ENCODE measurements around the gene CHAF1B.

The CHAF1B gene

DNA sequence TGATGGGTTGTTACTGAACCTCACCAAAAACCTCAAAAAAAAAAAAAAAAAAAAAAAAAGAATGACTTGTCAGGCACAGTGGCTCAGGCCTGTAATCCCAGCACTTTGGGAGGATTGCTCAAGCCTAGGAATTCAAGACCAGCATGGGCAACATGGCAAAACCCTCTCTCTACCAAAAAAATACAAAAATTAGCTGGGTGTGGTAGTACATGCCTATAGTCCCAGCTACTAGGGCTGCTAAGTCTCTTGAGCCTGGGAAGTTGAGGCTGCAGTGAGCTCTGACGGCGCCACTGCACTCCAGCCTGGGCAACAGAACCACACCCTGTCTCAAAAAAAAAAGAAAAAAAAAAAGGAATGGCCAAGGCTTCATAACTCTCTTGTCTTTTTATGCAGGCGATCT lies 11.1 kb downstream of the CHAF1B start:
- no peaks in the 10 kb centered on the region for H3K9me3 ChIP-seq (ENCODE audit: control insufficient read depth, insufficient read depth, low read depth, low read length)
- H3K4me3 ChIP-seq (ENCODE audit: low read depth, low read length), result no peak overlapping the region
- no peak overlapping the region for H3K27ac ChIP-seq (ENCODE audit: extremely low read depth, low read depth, low read length)
- TF ChIP-seq, protein P1, sequence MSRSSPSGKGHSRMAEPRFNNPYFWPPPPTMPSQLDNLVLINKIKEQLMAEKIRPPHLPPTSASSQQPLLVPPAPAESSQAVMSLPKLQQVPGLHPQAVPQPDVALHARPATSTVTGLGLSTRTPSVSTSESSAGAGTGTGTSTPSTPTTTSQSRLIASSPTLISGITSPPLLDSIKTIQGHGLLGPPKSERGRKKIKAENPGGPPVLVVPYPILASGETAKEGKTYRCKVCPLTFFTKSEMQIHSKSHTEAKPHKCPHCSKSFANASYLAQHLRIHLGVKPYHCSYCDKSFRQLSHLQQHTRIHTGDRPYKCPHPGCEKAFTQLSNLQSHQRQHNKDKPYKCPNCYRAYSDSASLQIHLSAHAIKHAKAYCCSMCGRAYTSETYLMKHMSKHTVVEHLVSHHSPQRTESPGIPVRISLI (tag by site-specific recombination; IDR thresholded peaks at IDR 0.05), result peak; percentile 71; the same call in 1 of the 2 replicates
- no peak for TF ChIP-seq ZFP37 (tag by site-specific recombination; IDR thresholded peaks at IDR 0.05)
- TF ChIP-seq, protein P2, sequence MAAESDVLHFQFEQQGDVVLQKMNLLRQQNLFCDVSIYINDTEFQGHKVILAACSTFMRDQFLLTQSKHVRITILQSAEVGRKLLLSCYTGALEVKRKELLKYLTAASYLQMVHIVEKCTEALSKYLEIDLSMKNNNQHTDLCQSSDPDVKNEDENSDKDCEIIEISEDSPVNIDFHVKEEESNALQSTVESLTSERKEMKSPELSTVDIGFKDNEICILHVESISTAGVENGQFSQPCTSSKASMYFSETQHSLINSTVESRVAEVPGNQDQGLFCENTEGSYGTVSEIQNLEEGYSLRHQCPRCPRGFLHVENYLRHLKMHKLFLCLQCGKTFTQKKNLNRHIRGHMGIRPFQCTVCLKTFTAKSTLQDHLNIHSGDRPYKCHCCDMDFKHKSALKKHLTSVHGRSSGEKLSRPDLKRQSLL (tag by site-specific recombination; IDR thresholded peaks at IDR 0.05), result no peak
- TF ChIP-seq, protein P3, sequence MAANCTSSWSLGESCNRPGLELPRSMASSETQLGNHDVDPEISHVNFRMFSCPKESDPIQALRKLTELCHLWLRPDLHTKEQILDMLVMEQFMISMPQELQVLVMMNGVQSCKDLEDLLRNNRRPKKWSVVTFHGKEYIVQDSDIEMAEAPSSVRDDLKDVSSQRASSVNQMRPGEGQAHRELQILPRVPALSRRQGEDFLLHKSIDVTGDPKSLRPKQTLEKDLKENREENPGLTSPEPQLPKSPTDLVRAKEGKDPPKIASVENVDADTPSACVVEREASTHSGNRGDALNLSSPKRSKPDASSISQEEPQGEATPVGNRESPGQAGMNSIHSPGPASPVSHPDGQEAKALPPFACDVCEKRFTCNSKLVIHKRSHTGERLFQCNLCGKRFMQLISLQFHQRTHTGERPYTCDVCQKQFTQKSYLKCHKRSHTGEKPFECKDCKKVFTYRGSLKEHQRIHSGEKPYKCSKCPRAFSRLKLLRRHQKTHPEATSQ (tag by site-specific recombination; IDR thresholded peaks at IDR 0.05), result no peak
- H3K4me1 ChIP-seq (ENCODE audit: control insufficient read depth, insufficient read depth, low read length), result no peaks in the 10 kb centered on the region
- ChIA-PET POLR2A (interaction anchor here (0.6 to 1.6 kb wide), 2 partner anchors 16 to 419 kb away, joined by 4 to 7 read pairs; no protein-coding TSS in a partner anchor), CTCF (no interaction called here)
- peaks cover 80 to 83% of the 10 kb centered on the region in 2 experiments for H3K36me3 ChIP-seq (ENCODE audit: control insufficient read depth in 2 of 2, insufficient read depth in 1 of 2, low read length in 2 of 2)

DNA sequence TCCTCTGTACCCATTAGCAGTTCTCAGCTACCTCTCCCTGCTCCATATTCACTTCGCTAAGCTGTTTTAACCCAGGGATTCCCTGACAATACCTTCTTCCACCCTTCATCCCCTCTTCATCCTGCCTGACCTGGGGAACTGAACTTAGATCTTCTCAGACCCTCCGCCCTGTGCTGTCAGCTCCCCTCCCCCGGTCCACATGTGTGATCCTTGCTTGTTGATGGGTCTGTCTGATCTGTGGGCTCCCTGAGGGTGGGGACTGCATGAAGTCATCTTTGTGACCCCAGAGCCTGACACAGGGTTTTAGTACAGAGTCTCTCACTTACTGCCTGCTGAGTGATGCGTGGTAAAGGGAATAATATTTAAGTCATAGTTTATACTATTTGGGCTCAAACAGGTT lies 11.8 kb downstream of the CHAF1B start:
- POLR2A ChIA-PET, result interaction anchor here (0.6 kb wide), 1 partner anchor 418 kb away, joined by 7 read pairs; no protein-coding TSS in a partner anchor
- Histone ChIP-seq H3K36me3 (ENCODE audit: control insufficient read depth in 2 of 2, insufficient read depth in 1 of 2, low read length in 2 of 2) (peaks cover 80 to 83% of the 10 kb centered on the region in 2 experiments), H3K4me3 (ENCODE audit: low read depth, low read length) (no peak overlapping the region), H3K9me3 (ENCODE audit: control insufficient read depth, insufficient read depth, low read depth, low read length) (no peaks in the 10 kb centered on the region), H3K27ac (ENCODE audit: extremely low read depth, low read depth, low read length) (no peak overlapping the region), H3K4me1 (ENCODE audit: control insufficient read depth, insufficient read depth, low read length) (no peaks in the 10 kb centered on the region)
- TF ChIP-seq, protein P4, sequence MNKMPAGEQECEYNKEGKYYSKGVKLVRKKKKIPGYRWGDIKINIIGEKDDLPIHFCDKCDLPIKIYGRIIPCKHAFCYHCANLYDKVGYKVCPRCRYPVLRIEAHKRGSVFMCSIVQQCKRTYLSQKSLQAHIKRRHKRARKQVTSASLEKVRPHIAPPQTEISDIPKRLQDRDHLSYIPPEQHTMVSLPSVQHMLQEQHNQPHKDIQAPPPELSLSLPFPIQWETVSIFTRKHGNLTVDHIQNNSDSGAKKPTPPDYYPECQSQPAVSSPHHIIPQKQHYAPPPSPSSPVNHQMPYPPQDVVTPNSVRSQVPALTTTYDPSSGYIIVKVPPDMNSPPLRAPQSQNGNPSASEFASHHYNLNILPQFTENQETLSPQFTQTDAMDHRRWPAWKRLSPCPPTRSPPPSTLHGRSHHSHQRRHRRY (tag by site-specific recombination; IDR thresholded peaks at IDR 0.05), result no peak
- TF ChIP-seq ZNF366 (tag by site-specific recombination; conservative IDR thresholded peaks at IDR 0.05), result 0 out of 2 replicates have a peak, but pooled peaks have one; percentile 13
- CTCF ChIA-PET, result interaction anchor here (0.7 to 1.3 kb wide), 2 partner anchors 256 to 409 kb away, joined by 3 read pairs; no protein-coding TSS in a partner anchor

DNA sequence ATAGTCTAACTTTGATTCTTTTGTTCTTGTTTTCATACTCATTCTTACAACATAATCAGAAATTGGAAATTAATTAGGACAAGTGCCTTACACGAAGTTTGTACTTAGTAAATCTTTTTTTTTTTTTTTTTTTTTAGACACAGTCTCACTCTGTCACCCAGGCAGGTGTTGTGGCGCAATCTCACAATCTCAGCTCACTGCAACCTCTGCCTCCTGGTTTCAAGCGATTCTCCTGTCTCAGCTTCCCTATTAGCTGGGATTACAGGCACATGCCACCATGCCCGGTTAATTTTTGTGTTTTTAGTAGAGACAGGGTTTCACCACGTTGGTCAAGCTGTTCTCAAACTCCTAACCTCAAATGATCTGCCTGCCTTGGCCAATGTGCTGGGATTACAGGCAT lies 12.4 kb downstream of the CHAF1B start:
- Histone ChIP-seq H3K27ac (ENCODE audit: extremely low read depth, low read depth, low read length) (no peak overlapping the region), H3K36me3 (ENCODE audit: control insufficient read depth in 2 of 2, insufficient read depth in 1 of 2, low read length in 2 of 2) (peaks cover 84 to 89% of the 10 kb centered on the region in 2 experiments), H3K4me3 (ENCODE audit: low read depth, low read length) (no peak overlapping the region), H3K4me1 (ENCODE audit: control insufficient read depth, insufficient read depth, low read length) (no peaks in the 10 kb centered on the region), H3K9me3 (ENCODE audit: control insufficient read depth, insufficient read depth, low read depth, low read length) (no peaks in the 10 kb centered on the region)
- ChIA-PET CTCF (interaction anchor here (0.7 to 1.3 kb wide), 2 partner anchors 257 to 324 kb away, joined by 3 read pairs; no protein-coding TSS in a partner anchor), POLR2A (no interaction called here)
- TF ChIP-seq, protein P5, sequence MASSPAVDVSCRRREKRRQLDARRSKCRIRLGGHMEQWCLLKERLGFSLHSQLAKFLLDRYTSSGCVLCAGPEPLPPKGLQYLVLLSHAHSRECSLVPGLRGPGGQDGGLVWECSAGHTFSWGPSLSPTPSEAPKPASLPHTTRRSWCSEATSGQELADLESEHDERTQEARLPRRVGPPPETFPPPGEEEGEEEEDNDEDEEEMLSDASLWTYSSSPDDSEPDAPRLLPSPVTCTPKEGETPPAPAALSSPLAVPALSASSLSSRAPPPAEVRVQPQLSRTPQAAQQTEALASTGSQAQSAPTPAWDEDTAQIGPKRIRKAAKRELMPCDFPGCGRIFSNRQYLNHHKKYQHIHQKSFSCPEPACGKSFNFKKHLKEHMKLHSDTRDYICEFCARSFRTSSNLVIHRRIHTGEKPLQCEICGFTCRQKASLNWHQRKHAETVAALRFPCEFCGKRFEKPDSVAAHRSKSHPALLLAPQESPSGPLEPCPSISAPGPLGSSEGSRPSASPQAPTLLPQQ (tag by site-specific recombination; IDR thresholded peaks at IDR 0.05), result no peak
- no peak for TF ChIP-seq ZNF664 (tag by site-specific recombination; IDR thresholded peaks at IDR 0.05)
- TF ChIP-seq, protein P6, sequence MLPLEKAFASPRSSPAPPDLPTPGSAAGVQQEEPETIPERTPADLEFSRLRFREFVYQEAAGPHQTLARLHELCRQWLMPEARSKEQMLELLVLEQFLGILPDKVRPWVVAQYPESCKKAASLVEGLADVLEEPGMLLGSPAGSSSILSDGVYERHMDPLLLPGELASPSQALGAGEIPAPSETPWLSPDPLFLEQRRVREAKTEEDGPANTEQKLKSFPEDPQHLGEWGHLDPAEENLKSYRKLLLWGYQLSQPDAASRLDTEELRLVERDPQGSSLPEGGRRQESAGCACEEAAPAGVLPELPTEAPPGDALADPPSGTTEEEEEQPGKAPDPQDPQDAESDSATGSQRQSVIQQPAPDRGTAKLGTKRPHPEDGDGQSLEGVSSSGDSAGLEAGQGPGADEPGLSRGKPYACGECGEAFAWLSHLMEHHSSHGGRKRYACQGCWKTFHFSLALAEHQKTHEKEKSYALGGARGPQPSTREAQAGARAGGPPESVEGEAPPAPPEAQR (tag by site-specific recombination; IDR thresholded peaks at IDR 0.05), result no peak
- no peak for TF ChIP-seq ZNF391 (tag by site-specific recombination; IDR thresholded peaks at IDR 0.05; ENCODE audit: borderline replicate concordance, low read depth)
- TF ChIP-seq ZNF335 (tag by site-specific recombination; conservative IDR thresholded peaks at IDR 0.05), result no peak
- no peak for TF ChIP-seq ZNF266 (tag by site-specific recombination; IDR thresholded peaks at IDR 0.05; ENCODE audit: low read depth)
- no peak for TF ChIP-seq ZNF707 (tag by site-specific recombination; IDR thresholded peaks at IDR 0.05)
- TF ChIP-seq YY2 (tag by site-specific recombination; IDR thresholded peaks at IDR 0.05), result no peak
- no peak for TF ChIP-seq GLIS1 (tag by site-specific recombination; IDR thresholded peaks at IDR 0.05)
- no peak for TF ChIP-seq REPIN1 (tag by site-specific recombination; IDR thresholded peaks at IDR 0.05; ENCODE audit: low read depth)
- TF ChIP-seq ZSCAN30 (tag by site-specific recombination; IDR thresholded peaks at IDR 0.05), result no peak
- no peak for TF ChIP-seq ZNF610 (tag by site-specific recombination; IDR thresholded peaks at IDR 0.05; ENCODE audit: borderline replicate concordance)
- no peak for TF ChIP-seq ZNF776 (tag by site-specific recombination; IDR thresholded peaks at IDR 0.05; ENCODE audit: borderline replicate concordance)
- TF ChIP-seq ZNF777 (tag by site-specific recombination; IDR thresholded peaks at IDR 0.05; ENCODE audit: borderline replicate concordance), result no peak
